GM21717 (cell line): ENCODE data around the gene EBF3.

Source experiments
- ATAC-seq: cut with Tn5 transposase; IDR thresholded peaks from one replicate; pipeline ENCODE4 v1.9.1; 2021; ENCODE audit warnings: mild to moderate bottlenecking, moderate library complexity; ENCODE audit not compliant: unreplicated experiment

The EBF3 gene

GRCh38 chr10:129877773-129878371, 86.2 kb downstream of the EBF3 start:
- no peak for ATAC-seq

GRCh38 chr10:129876838-129877237, 87.2 kb downstream of the EBF3 start:
- ATAC-seq = no peak

- ATAC-seq = no peak
These were observed 87.9 kb downstream of the EBF3 start for GRCh38 chr10:129875993-129876726.

- no peak for ATAC-seq
These were observed 90.7 kb downstream of the EBF3 start for GRCh38 chr10:129873351-129873750.

GRCh38 chr10:129871966-129872365, 92.1 kb downstream of the EBF3 start:
- no peak for ATAC-seq

- ATAC-seq = no peak
These were observed 93.0 kb downstream of the EBF3 start for GRCh38 chr10:129870961-129871621.

GRCh38 chr10:129870474-129870757, 93.7 kb downstream of the EBF3 start:
- ATAC-seq = no peak

- no peak for ATAC-seq
These were observed 94.2 kb downstream of the EBF3 start for GRCh38 chr10:129869596-129870473.

- no peak for ATAC-seq
These were observed 95.5 kb downstream of the EBF3 start for GRCh38 chr10:129868449-129869035.

GRCh38 chr10:129867631-129868179, 96.4 kb downstream of the EBF3 start:
- no peak for ATAC-seq

- no peak for ATAC-seq
These were observed 97.2 kb downstream of the EBF3 start for GRCh38 chr10:129866894-129867293.

GRCh38 chr10:129865960-129866359, 98.1 kb downstream of the EBF3 start:
- ATAC-seq = no peak

- ATAC-seq = no peak
These were observed 98.7 kb downstream of the EBF3 start for GRCh38 chr10:129865413-129865812.

- ATAC-seq = no peak
These were observed 99.4 kb downstream of the EBF3 start for GRCh38 chr10:129864601-129865126.

GRCh38 chr10:129864082-129864481, 100.0 kb downstream of the EBF3 start:
- no peak for ATAC-seq

- no peak for ATAC-seq
These were observed 100.8 kb downstream of the EBF3 start for GRCh38 chr10:129863201-129863663.

- ATAC-seq = no peak
These were observed 102.1 kb downstream of the EBF3 start for GRCh38 chr10:129861776-129862531.

GRCh38 chr10:129860396-129860795, 103.7 kb downstream of the EBF3 start:
- no peak for ATAC-seq

GRCh38 chr10:129859536-129859935, 104.5 kb downstream of the EBF3 start:
- ATAC-seq = no peak
